Tibial nerve (tissue), 3 donors: ENCODE measurements around the gene ANKZF1.

Experiments
- CTCF ChIP-seq, 5 experiments: fragments of 200-600 bp in 3 of 5; fragments of 450-650 bp in 2 of 5; sonication (generic) in 3 of 5; IDR thresholded peaks; one replicate each; pipeline ENCODE4 v1.5.1; 2016 to 2019; ENCODE audit warnings: antibody characterized with exemption in 5 of 5, mild to moderate bottlenecking in 3 of 5, moderate library complexity in 2 of 5
- POLR2A ChIP-seq, 2 donors: fragments of 450-650 bp; IDR thresholded peaks; one replicate each; pipeline ENCODE4 v1.6.1; 2017; ENCODE audit warnings: antibody characterized with exemption in 2 of 2, mild to moderate bottlenecking in 2 of 2, moderate library complexity in 2 of 2

GRCh38 chr2:219251656-219252055 lies 22.1 kb downstream of the ANKZF1 start:
- TF ChIP-seq CTCF (IDR thresholded peaks at IDR 0.05), result no peak
- TF ChIP-seq POLR2A (IDR thresholded peaks at IDR 0.05), result no peak
